Measurements from ENCODE around the gene SUPV3L1. TPM values are rescaled to one million over a fixed set of nuclear protein-coding genes. Genes with fewer than 3 reads are reported as not detected.
A peak's percentile ranks its signal among the peaks of the same experiment; 100 is the strongest.

SUPV3L1 gene
- total RNA-seq, 5 donors from 2014 or later (not counting 1 experiment from before 2014, with no cell fraction given): 34.1 to 50.7 (median 36.1) TPM

- H3K36me3 Mint-ChIP-seq: peaks cover 30% of the 10 kb centered on the region
- no peak overlapping the region for H3K27ac Mint-ChIP-seq
- Histone ChIP-seq H3K4me1 (ENCODE audit: control insufficient read depth in 1 of 2, extremely low read depth in 1 of 2, insufficient read depth in 2 of 2, low read length in 2 of 2) (peaks cover 0 to 18% of the 10 kb centered on the region in 2 experiments), H3K36me3 (ENCODE audit: control insufficient read depth in 2 of 2, extremely low read depth in 1 of 2, insufficient read depth in 1 of 2, low read length in 1 of 2) (peaks cover 0 to 39% of the 10 kb centered on the region in 2 donors), H3K9me3 (no peaks in the 10 kb centered on the region), H3K27ac (ENCODE audit: low read length) (no peak overlapping the region), H3K4me3 (ENCODE audit: control insufficient read depth in 1 of 2, extremely low read depth in 1 of 2, low read length in 1 of 2) (no peak overlapping the region), H3K27me3 (replicated peaks in 1 of 2; ENCODE audit: control insufficient read depth in 2 of 2, extremely low read depth in 1 of 2, insufficient read depth in 2 of 2, low read length in 1 of 2) (no peaks in the 10 kb centered on the region)
- ChIA-PET CTCF (interaction anchor here in 1 of 2 donors (0.6 kb wide), 1 partner anchor 295 kb away, joined by 13 read pairs; no protein-coding TSS in a partner anchor), POLR2A (no interaction called here)
- H3K4me3 Mint-ChIP-seq: no peak overlapping the region
- DNase-seq (no peak), ATAC-seq (replicated peaks in 1 of 4) (no peak)
- peaks cover 0 to 5% (median 0%) of the 10 kb centered on the region in 3 donors for H3K9me3 Mint-ChIP-seq
- no peaks in the 10 kb centered on the region for H3K27me3 Mint-ChIP-seq
- 88% methylated on average over 1 of the region's 3 CpGs for WGBS (ENCODE audit: insufficient coverage)
- H3K4me1 Mint-ChIP-seq: peaks cover 5 to 18% (median 15%) of the 10 kb centered on the region in 3 donors
Measured at GRCh38 chr10:69209787-69210484, 29.9 kb downstream of the SUPV3L1 start.

- DNase-seq (no peak), ATAC-seq (replicated peaks in 1 of 4) (no peak)
- Histone ChIP-seq H3K4me3 (ENCODE audit: control insufficient read depth in 1 of 2, extremely low read depth in 1 of 2, low read length in 1 of 2) (no peak overlapping the region), H3K4me1 (ENCODE audit: control insufficient read depth in 1 of 2, extremely low read depth in 1 of 2, insufficient read depth in 2 of 2, low read length in 2 of 2) (peaks cover 5 to 12% of the 10 kb centered on the region in 2 experiments), H3K9me3 (no peaks in the 10 kb centered on the region), H3K27ac (ENCODE audit: low read length) (no peak overlapping the region), H3K36me3 (ENCODE audit: control insufficient read depth in 2 of 2, extremely low read depth in 1 of 2, insufficient read depth in 1 of 2, low read length in 1 of 2) (peaks cover 0 to 32% of the 10 kb centered on the region in 2 donors), H3K27me3 (replicated peaks in 1 of 2; ENCODE audit: control insufficient read depth in 2 of 2, extremely low read depth in 1 of 2, insufficient read depth in 2 of 2, low read length in 1 of 2) (no peaks in the 10 kb centered on the region)
- ChIA-PET POLR2A (no interaction called here), CTCF (no interaction called here)
- Mint-ChIP-seq H3K36me3 (peaks cover 23% of the 10 kb centered on the region), H3K27me3 (no peaks in the 10 kb centered on the region), H3K9me3 (peaks cover 0 to 5% (median 0%) of the 10 kb centered on the region in 3 donors), H3K27ac (no peak overlapping the region), H3K4me1 (peaks cover 17 to 26% (median 22%) of the 10 kb centered on the region in 3 donors), H3K4me3 (no peak overlapping the region)
- WGBS (ENCODE audit: insufficient coverage): no CpG with 5 or more reads among the region's 2 CpGs
Measured at GRCh38 chr10:69211104-69211503, 31.1 kb downstream of the SUPV3L1 start.

GRCh38 chr10:69211524-69211923 is 31.5 kb downstream of the SUPV3L1 start:
- DNase-seq (no peak), ATAC-seq (replicated peaks in 1 of 4) (no peak)
- 93% methylated on average over 2 of the region's 3 CpGs for WGBS (ENCODE audit: insufficient coverage)
- H3K4me3 ChIP-seq (ENCODE audit: control insufficient read depth in 1 of 2, extremely low read depth in 1 of 2, low read length in 1 of 2): no peak overlapping the region
- no peaks in the 10 kb centered on the region for H3K9me3 ChIP-seq
- Mint-ChIP-seq H3K36me3 (peaks cover 19% of the 10 kb centered on the region), H3K27ac (no peak overlapping the region), H3K4me3 (no peak overlapping the region), H3K27me3 (no peaks in the 10 kb centered on the region), H3K9me3 (peaks cover 0 to 5% (median 0%) of the 10 kb centered on the region in 3 donors), H3K4me1 (peaks cover 18 to 24% (median 18%) of the 10 kb centered on the region in 3 donors)
- no peak overlapping the region for H3K27ac ChIP-seq (ENCODE audit: low read length)
- CTCF ChIA-PET: no interaction called here
- H3K4me1 ChIP-seq (ENCODE audit: control insufficient read depth in 1 of 2, extremely low read depth in 1 of 2, insufficient read depth in 2 of 2, low read length in 2 of 2): peaks cover 5 to 9% of the 10 kb centered on the region in 2 experiments
- no peaks in the 10 kb centered on the region for H3K27me3 ChIP-seq (replicated peaks in 1 of 2; ENCODE audit: control insufficient read depth in 2 of 2, extremely low read depth in 1 of 2, insufficient read depth in 2 of 2, low read length in 1 of 2)
- POLR2A ChIA-PET: interaction anchor here in 1 of 2 donors (0.7 kb wide), 1 partner anchor 10 kb away, joined by 4 read pairs; no protein-coding TSS in a partner anchor
- H3K36me3 ChIP-seq (ENCODE audit: control insufficient read depth in 2 of 2, extremely low read depth in 1 of 2, insufficient read depth in 1 of 2, low read length in 1 of 2): peaks cover 0 to 28% of the 10 kb centered on the region in 2 donors

GRCh38 chr10:69213591-69214311 is 33.7 kb downstream of the SUPV3L1 start:
- Histone ChIP-seq H3K36me3 (ENCODE audit: control insufficient read depth in 2 of 2, extremely low read depth in 1 of 2, insufficient read depth in 1 of 2, low read length in 1 of 2) (peaks cover 0 to 7% of the 10 kb centered on the region in 2 donors), H3K4me3 (ENCODE audit: control insufficient read depth in 1 of 2, extremely low read depth in 1 of 2, low read length in 1 of 2) (no peak overlapping the region), H3K27me3 (replicated peaks in 1 of 2; ENCODE audit: control insufficient read depth in 2 of 2, extremely low read depth in 1 of 2, insufficient read depth in 2 of 2, low read length in 1 of 2) (no peaks in the 10 kb centered on the region), H3K27ac (ENCODE audit: low read length) (no peak overlapping the region), H3K9me3 (no peaks in the 10 kb centered on the region), H3K4me1 (ENCODE audit: control insufficient read depth in 1 of 2, extremely low read depth in 1 of 2, insufficient read depth in 2 of 2, low read length in 2 of 2) (peaks cover 5 to 7% of the 10 kb centered on the region in 2 experiments)
- no peak for DNase-seq
- WGBS (ENCODE audit: insufficient coverage): 100% methylated on average over 1 of the region's 5 CpGs
- H3K4me3 Mint-ChIP-seq: no peak overlapping the region
- peaks cover 6% of the 10 kb centered on the region for H3K36me3 Mint-ChIP-seq
- H3K9me3 Mint-ChIP-seq: peaks cover 0 to 5% (median 0%) of the 10 kb centered on the region in 3 donors
- ATAC-seq (replicated peaks in 1 of 4): peak in 1 of 4 experiments; percentile 32
- H3K27me3 Mint-ChIP-seq: no peaks in the 10 kb centered on the region
- peaks cover 18 to 26% (median 18%) of the 10 kb centered on the region in 3 donors for H3K4me1 Mint-ChIP-seq
- CTCF ChIA-PET: interaction anchor here in 1 of 2 donors (0.6 kb wide), 1 partner anchor 164 kb away, joined by 4 read pairs; no protein-coding TSS in a partner anchor
- H3K27ac Mint-ChIP-seq: no peak overlapping the region
- POLR2A ChIA-PET: interaction anchor here (0.6 kb wide), 2 partner anchors 343 to 828 kb away, joined by 3 to 4 read pairs; no protein-coding TSS in a partner anchor

GRCh38 chr10:69214666-69215131 is 34.7 kb downstream of the SUPV3L1 start:
- no peak overlapping the region for H3K4me3 Mint-ChIP-seq

More at GRCh38 chr10:69214666-69215131, 34.7 kb downstream of the SUPV3L1 start:
- Histone ChIP-seq H3K9me3 (no peaks in the 10 kb centered on the region), H3K4me1 (ENCODE audit: control insufficient read depth in 1 of 2, extremely low read depth in 1 of 2, insufficient read depth in 2 of 2, low read length in 2 of 2) (peaks cover 5 to 7% of the 10 kb centered on the region in 2 experiments), H3K4me3 (ENCODE audit: control insufficient read depth in 1 of 2, extremely low read depth in 1 of 2, low read length in 1 of 2) (no peak overlapping the region), H3K36me3 (ENCODE audit: control insufficient read depth in 2 of 2, extremely low read depth in 1 of 2, insufficient read depth in 1 of 2, low read length in 1 of 2) (no peaks in the 10 kb centered on the region), H3K27me3 (replicated peaks in 1 of 2; ENCODE audit: control insufficient read depth in 2 of 2, extremely low read depth in 1 of 2, insufficient read depth in 2 of 2, low read length in 1 of 2) (no peaks in the 10 kb centered on the region), H3K27ac (ENCODE audit: low read length) (peak overlapping the region; percentile 48)
- Mint-ChIP-seq H3K36me3 (no peaks in the 10 kb centered on the region), H3K27me3 (no peaks in the 10 kb centered on the region), H3K9me3 (peaks cover 0 to 5% (median 0%) of the 10 kb centered on the region in 3 donors), H3K27ac (peak overlapping the region in 1 of 2 donors; percentile 34), H3K4me1 (peaks cover 18 to 26% (median 18%) of the 10 kb centered on the region in 3 donors)
- DNase-seq: no peak
- WGBS (ENCODE audit: insufficient coverage): no CpG with 5 or more reads among the region's 6 CpGs
- CTCF ChIA-PET: interaction anchor here (0.5 to 1.3 kb wide), 6 partner anchors 10 to 48 kb away, joined by 3 to 7 read pairs (median 4); no protein-coding TSS in a partner anchor
- POLR2A ChIA-PET: interaction anchor here in 1 of 2 donors (0.6 kb wide), 1 partner anchor 8 kb away, joined by 5 read pairs; no protein-coding TSS in a partner anchor
- no peak for ATAC-seq (replicated peaks in 1 of 4)

Data from T-cell (primary cell).